IPS-20b (cell line): ENCODE results near the gene CFAP97.
"Not testable (repeated sequence)": the region's sequence is repeated elsewhere in the genome, so short reads cannot be mapped to it uniquely, and the experiment has no call there.

Source experiments
- H3K27ac ChIP-seq: one replicate; pipeline ENCODE4 v1.5.1; 2013; ENCODE audit warnings: low read length
- H3K27me3 ChIP-seq: 2 replicates; pipeline ENCODE4 v1.6.1; 2013; ENCODE audit warnings: mild to moderate bottlenecking, low read length, inconsistent platforms; ENCODE audit not compliant: insufficient read depth
- H3K36me3 ChIP-seq: 2 replicates; pipeline ENCODE4 v1.6.1; 2013; ENCODE audit warnings: low read depth, mild to moderate bottlenecking, inconsistent platforms, low read length, moderate library complexity; ENCODE audit not compliant: insufficient read depth
- H3K4me1 ChIP-seq: 2 replicates; pipeline ENCODE4 v1.6.1; 2013; ENCODE audit warnings: mild to moderate bottlenecking, control low read depth, inconsistent platforms, low read length, moderate library complexity; ENCODE audit not compliant: insufficient read depth
- H3K4me3 ChIP-seq: 2 replicates; pipeline ENCODE4 v1.5.1; 2013; ENCODE audit warnings: mild to moderate bottlenecking, low read length, inconsistent platforms
- H3K9ac ChIP-seq: 2 replicates; pipeline ENCODE4 v1.6.1; 2013; ENCODE audit warnings: low read depth, mild to moderate bottlenecking, inconsistent platforms, low read length, moderate library complexity
- H3K9me3 ChIP-seq: 2 replicates; pipeline ENCODE4 v1.6.1; 2013; ENCODE audit warnings: mild to moderate bottlenecking, low read depth, low read length, inconsistent platforms; ENCODE audit not compliant: insufficient read depth

The CFAP97 gene

GRCh38 chr4:185203486-185204237 is at the start of gene CFAP97:
CFAP97 (minus strand) TSS chr4:185204000; CDS start chr4:185191196, 12,804 bp downstream.
- Histone ChIP-seq H3K4me1 (peaks cover 19% of the 10 kb centered on the region; the same call in 1 of the 2 replicates), H3K36me3 (0 out of 2 replicates have a peak, but pooled peaks cover 2% of the 10 kb centered on the region), H3K27me3 (peaks cover 27% of the 10 kb centered on the region), H3K27ac (no peak within 1 kb of the TSS), H3K9me3 (no peaks in the 10 kb centered on the region), H3K4me3 (peak within 1 kb of the TSS; percentile 69), H3K9ac (peak within 1 kb of the TSS; percentile 81; the same call in 1 of the 2 replicates)

DNA sequence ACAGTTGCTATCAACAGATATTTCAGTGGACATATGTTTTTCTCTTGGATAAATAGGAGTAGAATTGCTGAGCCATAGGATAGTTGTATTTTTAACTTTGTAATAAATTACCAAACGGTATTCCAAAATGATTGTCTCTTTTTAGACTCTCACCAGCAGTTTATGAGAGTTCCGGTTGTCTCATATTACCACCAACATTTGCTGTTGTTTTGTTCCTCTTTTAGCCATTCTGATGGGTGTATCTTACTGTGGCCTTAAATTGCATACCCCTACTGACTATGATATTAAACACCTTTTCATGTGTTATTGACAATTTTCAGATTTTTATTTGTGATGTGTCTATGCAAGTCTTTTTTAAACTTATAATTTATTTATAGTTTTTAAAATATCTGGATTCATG is 45.3 kb upstream of the CFAP97 start:
- H3K27me3 ChIP-seq, result no peaks in the 10 kb centered on the region
- H3K27ac ChIP-seq, result no peak overlapping the region
- no peak overlapping the region for H3K9ac ChIP-seq
- no peaks in the 10 kb centered on the region for H3K36me3 ChIP-seq
- no peak overlapping the region for H3K4me3 ChIP-seq
- peaks cover 20% of the 10 kb centered on the region; the same call in 1 of the 2 replicates for H3K4me1 ChIP-seq
- no peaks in the 10 kb centered on the region for H3K9me3 ChIP-seq

DNA sequence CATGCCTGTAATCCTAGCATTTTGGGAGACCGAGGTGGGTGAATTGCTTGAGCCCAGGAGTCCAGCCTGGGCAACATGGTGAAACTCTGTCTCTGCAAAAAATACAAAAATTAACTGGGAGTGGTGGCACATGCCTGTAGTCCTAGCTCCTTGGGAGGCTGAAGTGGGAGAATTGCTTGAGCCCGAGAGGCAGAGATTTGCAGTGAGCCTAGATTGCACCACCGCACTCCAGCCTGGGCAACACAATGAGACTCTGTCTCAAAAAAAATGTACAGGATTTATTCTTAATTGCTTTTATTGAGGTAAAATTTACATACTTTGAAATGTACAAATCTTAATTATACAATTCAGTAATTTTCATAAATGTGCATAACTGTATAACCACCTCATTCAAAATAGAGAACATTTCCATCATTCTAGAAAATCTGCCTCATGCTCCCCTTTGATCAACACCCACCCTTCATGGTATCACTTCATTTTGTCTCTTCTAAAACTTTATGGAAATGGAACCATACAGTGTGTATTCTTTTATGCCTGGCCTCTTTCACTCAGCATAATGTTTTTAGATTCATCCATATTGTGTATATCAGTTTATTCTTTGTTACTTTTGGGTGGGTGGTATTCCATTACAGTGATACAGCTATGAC is 44.7 kb upstream of the CFAP97 start:
- Histone ChIP-seq H3K27ac (no peak overlapping the region), H3K4me3 (no peak overlapping the region), H3K9me3 (no peaks in the 10 kb centered on the region), H3K4me1 (peaks cover 17% of the 10 kb centered on the region; the same call in 1 of the 2 replicates), H3K27me3 (no peaks in the 10 kb centered on the region), H3K9ac (no peak overlapping the region), H3K36me3 (no peaks in the 10 kb centered on the region)

- Histone ChIP-seq H3K27me3 (no peaks in the 10 kb centered on the region), H3K27ac (no peak overlapping the region), H3K36me3 (no peaks in the 10 kb centered on the region), H3K9ac (no peak overlapping the region), H3K4me1 (peaks cover 11% of the 10 kb centered on the region; the same call in 1 of the 2 replicates), H3K4me3 (no peak overlapping the region), H3K9me3 (no peaks in the 10 kb centered on the region)
Observed at GRCh38 chr4:185247151-185247550, 43.4 kb upstream of the CFAP97 start.

- H3K9ac ChIP-seq, result peak overlapping the region; percentile 31; the same call in 1 of the 2 replicates
- no peak overlapping the region for H3K27ac ChIP-seq
Observed at GRCh38 chr4:185246453-185246852, 42.7 kb upstream of the CFAP97 start.

DNA sequence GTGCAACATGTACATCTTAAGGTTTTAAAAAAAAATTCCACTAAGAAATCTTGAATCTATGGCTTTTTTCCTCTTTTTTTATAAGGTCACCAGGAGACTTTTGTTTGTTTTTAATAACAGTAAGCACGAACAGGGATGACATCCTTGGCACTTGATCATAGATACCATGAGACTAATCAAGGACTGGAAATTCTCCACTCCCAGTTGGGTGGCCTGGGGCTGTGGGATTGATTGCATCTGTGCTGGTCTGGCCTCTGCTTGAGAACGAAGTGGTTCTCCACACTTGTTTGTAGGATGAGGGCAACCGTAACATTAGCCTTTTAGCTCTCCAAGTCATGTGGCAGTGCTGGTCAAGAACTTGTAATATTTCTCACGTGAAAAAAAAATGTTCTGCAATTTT is 41.0 kb upstream of the CFAP97 start:
- Histone ChIP-seq H3K9me3 (no peaks in the 10 kb centered on the region), H3K36me3 (no peaks in the 10 kb centered on the region), H3K27ac (no peak overlapping the region), H3K4me3 (no peak overlapping the region), H3K9ac (no peak overlapping the region), H3K4me1 (peaks cover 5% of the 10 kb centered on the region; the same call in 1 of the 2 replicates), H3K27me3 (no peaks in the 10 kb centered on the region)

More at GRCh38 chr4:185246453-185246852, 42.7 kb upstream of the CFAP97 start:
- H3K9me3 ChIP-seq, result no peaks in the 10 kb centered on the region
- no peak overlapping the region for H3K4me3 ChIP-seq
- H3K27me3 ChIP-seq, result no peaks in the 10 kb centered on the region
- H3K4me1 ChIP-seq, result peaks cover 5% of the 10 kb centered on the region; the same call in 1 of the 2 replicates
- H3K36me3 ChIP-seq, result no peaks in the 10 kb centered on the region

GRCh38 chr4:185243879-185244278 is 40.1 kb upstream of the CFAP97 start:
- Histone ChIP-seq H3K4me1 (peaks cover 5% of the 10 kb centered on the region; the same call in 1 of the 2 replicates), H3K9me3 (peaks cover 2% of the 10 kb centered on the region), H3K27me3 (no peaks in the 10 kb centered on the region), H3K9ac (no peak overlapping the region), H3K36me3 (no peaks in the 10 kb centered on the region), H3K27ac (no peak overlapping the region), H3K4me3 (no peak overlapping the region)

GRCh38 chr4:185242749-185243533 is 39.1 kb upstream of the CFAP97 start:
- H3K27me3 ChIP-seq, result no peaks in the 10 kb centered on the region
- H3K9ac ChIP-seq, result no peak overlapping the region
- no peaks in the 10 kb centered on the region for H3K36me3 ChIP-seq
- H3K4me3 ChIP-seq, result no peak overlapping the region
- no peak overlapping the region for H3K27ac ChIP-seq
- peaks cover 5% of the 10 kb centered on the region; the same call in 1 of the 2 replicates for H3K4me1 ChIP-seq
- H3K9me3 ChIP-seq, result peaks cover 8% of the 10 kb centered on the region

- H3K4me3 ChIP-seq, H3K27ac ChIP-seq, H3K4me1 ChIP-seq, H3K9me3 ChIP-seq, H3K36me3 ChIP-seq, H3K9ac ChIP-seq, H3K27me3 ChIP-seq: not testable (repeated sequence)
Observed at GRCh38 chr4:185240486-185240885, 36.7 kb upstream of the CFAP97 start.

DNA sequence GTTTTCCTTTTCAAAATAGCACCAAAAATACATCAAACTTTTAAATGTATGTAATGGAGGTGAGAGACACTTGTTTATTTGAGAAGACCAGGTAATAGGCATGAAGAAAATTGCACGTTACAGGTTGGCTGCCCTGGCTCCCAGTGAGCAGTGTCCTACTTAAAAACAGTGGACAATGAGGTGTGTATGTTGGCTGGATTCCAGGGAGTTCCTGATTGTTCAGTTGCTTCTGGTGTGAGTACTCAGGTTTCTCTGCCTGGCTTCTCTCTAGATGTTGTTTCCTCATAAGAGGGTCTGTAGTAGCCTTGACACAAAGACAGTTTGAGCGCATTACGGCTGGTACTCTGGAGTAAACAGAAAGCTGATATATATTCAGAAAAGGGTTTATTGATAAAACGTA is 35.0 kb upstream of the CFAP97 start:
- H3K27ac ChIP-seq, result no peak overlapping the region
- no peaks in the 10 kb centered on the region; the same call in 1 of the 2 replicates for H3K4me1 ChIP-seq
- H3K27me3 ChIP-seq, result no peaks in the 10 kb centered on the region
- H3K4me3 ChIP-seq, result no peak overlapping the region
- H3K9me3 ChIP-seq, result peaks cover 8% of the 10 kb centered on the region
- no peak overlapping the region for H3K9ac ChIP-seq
- no peaks in the 10 kb centered on the region for H3K36me3 ChIP-seq

GRCh38 chr4:185238215-185238681 is 34.4 kb upstream of the CFAP97 start:
- H3K9me3 ChIP-seq, result peaks cover 8% of the 10 kb centered on the region
- H3K27me3 ChIP-seq, result no peaks in the 10 kb centered on the region
- H3K36me3 ChIP-seq, result no peaks in the 10 kb centered on the region
- no peak overlapping the region for H3K4me3 ChIP-seq
- no peak overlapping the region for H3K9ac ChIP-seq
- H3K27ac ChIP-seq, result no peak overlapping the region
- H3K4me1 ChIP-seq, result no peaks in the 10 kb centered on the region; the same call in 1 of the 2 replicates
